SKM-1 treated with dmso at 0.1 percent for 144 hours (cell line): ENCODE data around the gene MYH9.

Source experiments
- DNase-seq: peaks from one replicate; lab custom pipeline; 2025; ENCODE audit not compliant: unreplicated experiment; lab: John Stamatoyannopoulos, UW

Gene MYH9

DNA sequence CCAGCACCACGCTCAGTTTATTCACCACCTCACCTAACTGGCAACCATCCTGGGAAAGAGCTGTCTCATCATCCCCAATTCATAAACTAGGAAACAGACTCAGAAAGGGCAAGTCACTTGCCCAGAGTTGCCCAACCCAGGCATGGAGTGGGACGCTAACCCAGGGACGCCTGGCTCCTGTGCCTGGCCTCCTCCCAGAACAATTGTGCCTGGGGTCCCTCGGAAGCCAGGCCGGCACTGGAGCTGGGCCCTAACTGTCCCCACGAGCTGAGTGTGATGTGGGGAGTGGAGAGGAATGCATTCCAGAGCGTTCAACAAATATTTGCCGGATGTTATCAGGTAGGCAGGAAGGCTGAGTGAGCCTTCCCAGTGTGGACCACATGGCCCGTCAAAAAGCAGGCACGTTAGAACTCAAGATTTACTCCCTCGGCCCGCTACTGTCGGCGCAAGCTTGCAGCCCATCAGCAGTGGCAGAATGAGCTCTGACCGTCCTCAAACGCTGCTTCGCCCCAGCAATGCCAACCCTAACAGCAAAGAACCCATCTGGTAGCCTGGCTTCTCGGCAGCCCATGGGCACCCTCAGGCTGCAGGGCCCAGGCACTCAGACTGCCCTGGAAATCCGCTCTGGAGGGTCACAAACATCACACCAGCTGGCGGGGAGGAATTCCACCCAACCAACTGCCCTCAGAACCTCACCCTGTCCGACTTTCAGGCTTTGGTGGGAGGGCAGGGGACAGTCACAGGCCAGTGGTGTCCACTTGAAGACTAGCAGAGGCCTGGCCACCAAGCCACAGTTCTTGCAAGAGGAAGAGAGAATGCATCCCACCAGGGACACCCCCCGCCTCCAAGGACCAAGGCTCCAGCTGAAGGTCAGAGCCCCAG, 35.6 kb downstream of the MYH9 start:
- no peak for DNase-seq

DNA sequence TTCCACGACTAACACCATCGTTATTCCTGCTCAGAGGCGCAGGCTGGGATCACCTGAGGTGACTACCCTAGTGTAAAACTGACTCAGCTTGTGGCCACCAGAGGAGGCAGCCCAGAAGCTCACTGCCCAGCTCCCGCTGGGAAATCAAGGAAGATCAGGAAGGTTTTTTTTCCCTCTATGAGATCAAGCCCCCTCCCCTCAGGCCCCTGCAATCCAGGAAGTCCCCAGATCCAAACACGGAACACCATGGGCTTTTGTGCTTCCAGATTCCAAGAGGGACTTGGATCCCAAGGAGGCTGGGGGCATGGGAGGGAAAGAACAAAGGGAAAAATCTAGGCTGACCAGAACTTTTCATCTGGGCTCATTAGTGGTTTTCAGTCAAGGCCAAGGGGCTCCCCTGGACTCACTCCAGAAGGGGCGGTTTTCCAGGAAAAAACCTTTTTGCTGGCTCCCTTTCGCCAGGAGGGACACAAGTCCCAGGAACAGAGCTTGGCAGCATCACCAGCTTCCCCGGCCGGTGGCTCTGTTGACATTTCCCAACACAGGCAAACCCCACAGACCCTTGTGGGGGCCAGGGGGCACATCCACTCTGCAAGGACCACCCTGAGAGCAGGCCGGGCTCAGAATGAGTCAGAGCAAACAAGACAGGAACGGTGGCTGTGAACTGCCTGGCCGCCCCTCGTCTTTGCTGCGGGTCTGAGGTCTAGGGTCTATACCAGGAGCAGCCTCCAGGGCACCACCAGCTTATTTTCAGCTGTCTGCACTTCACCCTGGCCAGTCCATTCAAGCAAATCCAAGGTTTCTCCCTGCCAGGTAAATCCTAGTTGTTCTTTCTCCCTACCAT, 36.8 kb downstream of the MYH9 start:
- DNase-seq = no peak

DNA sequence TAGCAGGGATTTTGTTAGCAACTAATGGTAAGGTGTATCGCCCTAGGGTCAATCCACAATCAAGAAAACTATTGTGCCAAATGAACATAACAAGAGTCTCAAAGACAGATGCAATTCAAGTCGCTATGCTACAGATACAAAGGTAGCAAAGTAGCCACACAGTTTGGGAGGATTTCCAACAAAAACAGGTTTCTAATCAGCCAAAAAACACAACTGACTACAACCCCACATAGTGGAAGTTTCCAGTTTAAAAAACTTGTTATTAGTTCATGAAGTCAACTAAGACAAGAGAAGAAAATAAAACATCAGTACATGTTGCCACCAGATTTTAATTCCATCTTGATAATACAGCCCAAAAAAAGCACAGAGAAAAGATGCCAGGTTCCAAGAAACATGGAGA, 38.0 kb downstream of the MYH9 start:
- no peak for DNase-seq

DNA sequence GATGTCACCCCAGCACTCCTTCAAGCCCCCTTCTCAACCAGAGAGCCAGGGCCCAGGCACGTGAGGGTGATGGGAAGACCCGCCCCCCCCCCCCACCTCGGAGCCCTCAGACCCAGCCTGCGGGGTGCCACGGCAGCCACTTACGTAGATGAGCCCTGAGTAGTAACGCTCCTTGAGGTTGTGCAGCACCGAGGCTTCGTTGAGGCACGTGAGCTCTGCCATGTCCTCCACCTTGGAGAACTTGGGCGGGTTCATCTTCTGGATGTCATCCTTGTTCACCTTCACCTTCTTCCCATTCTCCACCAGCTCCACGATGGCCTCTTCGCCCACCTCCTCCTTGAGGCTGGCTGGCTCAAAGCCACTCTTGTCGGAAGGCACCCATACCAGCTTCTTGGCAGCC, 39.0 kb downstream of the MYH9 start:
- DNase-seq = no peak

DNA sequence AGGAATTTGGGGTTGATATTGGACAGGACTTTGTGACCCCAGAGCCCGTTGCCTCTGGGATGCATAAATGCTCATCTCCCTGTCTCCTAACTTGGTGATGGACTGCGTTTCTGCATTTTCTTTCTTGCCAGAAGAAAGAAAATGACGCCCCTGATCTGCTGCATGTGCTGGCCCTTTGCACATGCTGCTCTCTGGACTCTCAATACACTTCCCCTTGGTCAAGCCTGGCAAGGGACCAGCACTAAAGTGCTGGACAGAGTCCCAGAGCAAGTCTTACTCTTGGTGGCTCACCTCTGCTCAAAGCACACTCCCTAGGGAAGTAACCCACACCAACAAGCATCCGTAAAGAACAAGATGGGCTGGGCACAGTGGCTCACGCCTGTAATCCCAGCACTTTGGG, 40.7 kb downstream of the MYH9 start:
- DNase-seq = no peak

DNA sequence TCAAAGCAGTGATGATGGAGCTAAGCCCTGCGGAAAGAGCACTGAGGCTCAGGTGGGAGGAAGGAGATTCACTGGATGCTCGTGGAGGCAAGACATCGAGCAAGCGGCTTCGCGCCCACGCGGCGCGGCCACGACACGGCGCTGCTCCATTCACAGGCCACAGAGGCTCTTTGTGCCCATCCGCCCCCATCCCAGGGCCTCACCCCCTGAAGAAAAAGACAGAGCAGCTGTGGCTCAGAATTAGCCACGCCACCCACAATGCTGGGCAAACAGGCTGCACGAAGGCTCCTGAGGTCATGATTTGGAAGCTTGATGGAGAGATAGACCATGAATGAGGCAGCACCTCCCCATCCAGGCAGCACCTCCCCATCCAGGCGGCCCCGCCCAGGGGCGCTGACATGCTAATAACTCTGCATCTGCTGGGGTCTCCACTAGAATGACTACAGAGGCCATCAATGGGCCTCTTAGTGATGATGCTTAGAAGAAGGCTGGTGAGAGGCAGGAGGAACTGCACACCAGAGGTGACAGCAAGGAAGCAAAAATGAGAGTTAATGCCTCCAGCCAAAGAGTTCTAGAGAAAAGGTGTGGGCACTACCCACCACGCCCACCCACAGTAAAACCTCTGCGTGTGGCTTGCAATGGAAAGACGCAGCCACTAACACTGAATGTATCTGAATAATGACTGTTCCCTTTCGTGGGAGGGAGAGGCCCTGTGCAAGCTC, 43.5 kb downstream of the MYH9 start:
- DNase-seq = no peak

DNA sequence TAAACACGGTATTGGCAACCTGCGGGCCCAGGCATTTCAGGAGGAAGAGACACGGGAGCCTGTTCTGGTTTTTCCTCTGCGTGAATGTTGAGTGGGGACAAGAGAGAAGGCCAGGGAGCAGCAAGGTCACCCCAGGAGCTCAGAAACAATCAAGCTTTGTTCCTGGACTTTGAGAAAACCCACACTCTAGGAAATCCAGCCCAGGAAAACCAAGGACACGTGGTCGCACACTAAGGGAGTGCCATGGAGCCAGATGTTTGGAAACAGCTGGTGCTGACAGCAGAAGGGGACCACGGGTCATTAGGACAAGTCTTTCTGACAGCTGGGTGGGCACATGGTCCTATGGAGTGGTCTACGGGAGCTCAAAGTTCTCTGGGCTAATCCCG, 44.1 kb downstream of the MYH9 start:
- no peak for DNase-seq

DNA sequence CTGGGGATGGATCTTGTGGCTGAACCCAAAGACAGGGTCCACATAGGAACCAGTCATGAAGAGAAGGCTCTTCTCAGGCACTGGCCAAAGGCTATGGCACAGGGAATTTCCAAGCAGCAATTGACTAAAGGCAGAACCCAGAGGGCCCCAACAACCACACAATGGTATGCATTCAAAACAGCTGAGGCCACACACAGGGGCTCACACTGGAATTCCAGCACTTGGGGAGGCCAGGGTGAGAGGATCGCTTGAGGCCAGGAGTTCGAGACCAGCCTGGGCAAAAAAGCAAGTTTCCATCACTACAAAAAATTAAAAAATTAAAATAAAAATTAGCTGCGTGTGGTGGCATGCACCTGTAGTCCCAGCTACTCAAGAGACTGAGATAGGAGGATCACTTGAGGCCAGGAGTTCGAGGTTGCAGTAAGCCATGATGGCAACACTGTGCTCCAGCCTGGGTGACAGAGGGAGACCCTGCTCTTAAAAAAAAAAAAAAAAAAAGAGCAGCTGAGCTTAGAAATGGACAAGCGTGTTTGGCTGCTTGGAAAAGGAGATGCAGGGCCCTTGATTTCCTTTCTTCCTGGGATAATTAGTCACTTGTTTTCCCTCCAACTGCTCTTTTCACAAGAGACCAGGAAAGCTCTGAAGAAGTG, 44.6 kb downstream of the MYH9 start:
- DNase-seq = no peak

DNA sequence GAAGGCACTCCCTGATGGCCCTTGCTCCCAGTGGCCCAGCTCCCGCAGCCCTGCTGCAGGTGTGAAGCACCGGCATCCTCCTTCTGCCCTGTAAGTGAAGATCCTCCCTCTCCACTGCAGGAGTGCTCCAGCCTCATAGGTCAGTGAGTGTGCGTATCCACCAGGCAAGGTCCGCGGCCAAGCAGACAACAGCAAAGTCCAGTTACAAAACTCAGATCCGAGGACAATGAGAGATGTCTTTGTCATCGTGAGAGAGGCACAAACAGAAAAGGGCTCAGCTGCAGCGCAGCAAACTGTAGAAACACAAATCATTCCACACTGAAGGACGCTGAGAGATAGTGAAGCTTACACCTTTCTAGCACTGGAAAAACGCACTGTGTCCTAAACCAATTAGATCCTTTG, 46.1 kb downstream of the MYH9 start:
- no peak for DNase-seq

DNA sequence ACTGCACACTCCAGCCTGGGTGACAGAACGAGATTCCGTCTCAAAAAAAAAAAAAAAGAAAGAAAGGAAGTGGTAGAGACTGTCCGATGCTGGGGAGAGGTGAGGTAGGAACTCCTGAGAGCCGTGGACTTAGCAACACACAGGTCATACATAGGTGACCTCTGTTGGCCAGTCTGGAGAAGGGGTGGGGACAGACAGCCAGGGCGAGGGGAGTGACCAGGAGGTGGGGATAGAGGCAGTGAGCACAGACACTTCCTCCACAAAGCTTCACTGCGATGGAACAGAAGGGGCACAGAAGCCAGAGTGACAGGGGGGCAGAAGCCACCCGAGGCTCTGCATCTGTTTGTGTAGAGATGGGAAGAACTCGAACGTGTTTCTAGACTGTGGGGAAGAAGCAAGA, 47.1 kb downstream of the MYH9 start:
- no peak for DNase-seq

DNA sequence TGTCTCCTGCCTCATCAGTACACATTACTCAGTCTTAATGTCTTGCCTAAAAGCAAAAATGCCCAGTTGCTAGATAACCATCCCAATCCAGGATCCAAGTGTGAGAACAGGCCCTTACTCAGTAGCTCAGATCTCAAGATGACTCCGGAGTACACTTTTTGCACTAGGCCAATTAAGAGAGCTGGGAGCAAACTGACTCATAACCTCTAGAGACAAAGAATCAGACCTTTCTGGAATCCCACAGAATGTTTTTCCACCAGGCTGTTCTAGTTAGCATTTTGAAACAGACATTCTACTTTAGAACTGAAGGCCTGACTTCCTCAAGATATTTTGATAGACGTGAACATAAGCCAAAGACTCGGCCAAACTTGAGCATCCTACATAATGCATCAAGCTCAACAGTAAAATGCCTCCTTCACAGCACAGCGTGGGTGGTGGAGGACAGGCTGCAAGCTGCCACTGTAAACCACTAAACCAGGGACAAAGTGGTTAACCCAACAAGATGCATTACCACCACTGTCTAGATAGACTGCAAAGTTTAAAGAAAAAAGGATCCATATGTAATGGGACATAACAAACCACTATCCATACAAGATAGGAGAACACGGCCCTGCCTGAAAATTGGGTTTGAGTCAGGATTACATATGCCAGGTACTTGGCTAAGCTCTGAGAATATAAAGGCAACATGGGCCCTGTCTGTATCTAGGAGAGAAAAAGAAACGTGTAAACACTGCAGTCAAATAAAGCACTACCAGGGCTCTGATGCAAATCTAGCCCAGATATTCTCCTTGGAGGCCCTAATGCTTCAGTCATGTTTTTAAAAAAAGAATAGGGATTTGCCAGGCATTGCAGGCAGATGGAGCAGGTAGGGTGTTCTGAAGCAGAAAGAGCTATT, 48.3 kb downstream of the MYH9 start:
- DNase-seq = no peak

DNA sequence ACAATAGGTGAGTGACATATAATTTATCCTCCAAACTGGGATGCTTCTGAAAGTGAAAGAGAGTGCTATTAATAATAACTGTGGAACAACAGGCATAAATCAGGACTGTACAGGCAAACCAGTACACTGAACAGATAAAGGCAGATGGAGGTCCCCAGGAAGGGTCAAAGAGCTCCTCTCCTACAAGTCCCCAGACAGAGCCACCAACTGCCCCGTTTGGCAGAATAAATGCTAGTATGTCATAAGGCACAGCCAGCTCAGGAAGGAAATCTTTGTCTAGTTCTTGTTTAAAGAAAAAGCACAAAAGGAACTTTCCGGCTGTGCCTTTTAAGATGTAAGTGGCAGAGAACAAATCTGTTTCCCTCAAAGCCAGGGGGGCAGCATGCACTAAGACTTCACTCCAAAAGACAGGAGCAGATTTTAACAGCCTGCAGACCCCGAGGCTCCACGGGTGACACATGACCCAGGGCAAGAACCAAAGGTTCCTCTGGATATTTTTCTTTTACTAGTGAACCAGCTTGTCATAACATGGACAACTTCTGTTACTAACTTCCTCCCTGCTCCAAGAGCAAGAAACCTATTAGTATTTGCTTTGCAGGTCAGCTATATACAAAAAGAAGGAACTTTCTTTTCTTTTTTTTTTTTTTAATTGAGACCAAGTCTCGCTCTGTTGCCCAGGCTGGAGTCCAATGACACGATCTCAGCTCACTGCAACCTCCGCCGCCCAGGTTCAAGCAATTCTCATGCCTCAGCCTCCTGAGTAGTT, 50.2 kb downstream of the MYH9 start:
- DNase-seq = no peak

DNA sequence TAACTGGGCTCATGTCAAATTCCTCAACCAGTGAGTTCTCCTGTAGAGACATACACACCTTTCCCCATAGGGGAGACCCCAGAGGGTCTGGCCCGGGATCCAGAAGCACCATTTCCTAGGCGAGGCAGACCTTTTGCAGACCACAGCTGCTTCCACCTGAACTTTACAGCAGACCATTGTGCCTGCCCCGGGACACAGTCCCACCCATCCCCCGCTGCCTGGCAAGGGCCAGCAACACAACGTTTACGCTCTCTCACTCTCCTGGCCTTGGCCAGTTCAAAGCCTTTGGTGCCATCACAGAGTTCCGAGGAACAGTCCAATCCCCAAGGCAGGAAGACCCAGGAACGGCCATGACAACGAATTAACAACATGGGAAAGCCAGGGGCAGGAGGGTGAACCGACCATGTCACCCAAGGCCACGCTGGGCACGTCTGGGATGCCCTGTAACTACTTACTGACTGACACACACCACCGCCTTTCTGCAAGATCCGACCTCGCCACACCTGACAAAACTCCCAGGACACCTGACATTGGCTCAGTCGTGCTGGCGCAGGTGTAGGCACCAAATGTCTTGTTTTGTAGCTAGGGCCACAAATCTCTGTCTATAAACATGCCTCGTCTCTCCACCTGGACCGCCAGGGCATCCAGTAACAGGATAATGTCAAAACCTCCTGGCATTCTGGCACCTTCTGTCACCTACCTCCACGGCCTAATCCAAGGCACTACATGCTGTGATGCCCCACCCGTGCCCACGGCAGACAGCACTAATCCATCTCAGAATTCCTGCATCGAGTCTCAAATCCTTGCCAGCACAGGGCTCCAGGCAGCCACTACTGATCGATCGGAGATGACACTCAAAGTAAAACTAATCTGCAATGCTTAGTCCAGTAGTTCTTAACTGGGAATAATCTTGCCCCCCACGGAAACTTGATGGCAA, 51.3 kb downstream of the MYH9 start:
- DNase-seq = no peak

DNA sequence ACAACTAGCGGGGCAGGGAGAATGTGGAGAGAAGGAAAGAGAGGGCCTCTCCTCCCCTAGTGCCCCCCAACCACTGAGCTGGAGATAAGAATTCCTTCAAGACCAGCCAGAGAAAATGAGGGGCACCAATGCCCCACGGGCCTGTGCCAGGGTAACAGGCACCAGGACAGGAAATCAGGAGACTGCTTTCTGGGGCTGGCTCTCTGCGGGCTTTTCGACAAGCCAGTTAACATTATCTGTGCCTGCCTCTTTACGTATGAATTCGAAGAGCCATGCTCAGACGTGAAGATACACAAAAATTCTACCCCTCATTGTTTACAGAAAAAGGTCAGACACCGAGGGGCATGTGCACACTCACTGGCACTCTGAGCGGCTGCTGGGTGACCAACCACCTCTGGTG, 52.1 kb downstream of the MYH9 start:
- no peak for DNase-seq

DNA sequence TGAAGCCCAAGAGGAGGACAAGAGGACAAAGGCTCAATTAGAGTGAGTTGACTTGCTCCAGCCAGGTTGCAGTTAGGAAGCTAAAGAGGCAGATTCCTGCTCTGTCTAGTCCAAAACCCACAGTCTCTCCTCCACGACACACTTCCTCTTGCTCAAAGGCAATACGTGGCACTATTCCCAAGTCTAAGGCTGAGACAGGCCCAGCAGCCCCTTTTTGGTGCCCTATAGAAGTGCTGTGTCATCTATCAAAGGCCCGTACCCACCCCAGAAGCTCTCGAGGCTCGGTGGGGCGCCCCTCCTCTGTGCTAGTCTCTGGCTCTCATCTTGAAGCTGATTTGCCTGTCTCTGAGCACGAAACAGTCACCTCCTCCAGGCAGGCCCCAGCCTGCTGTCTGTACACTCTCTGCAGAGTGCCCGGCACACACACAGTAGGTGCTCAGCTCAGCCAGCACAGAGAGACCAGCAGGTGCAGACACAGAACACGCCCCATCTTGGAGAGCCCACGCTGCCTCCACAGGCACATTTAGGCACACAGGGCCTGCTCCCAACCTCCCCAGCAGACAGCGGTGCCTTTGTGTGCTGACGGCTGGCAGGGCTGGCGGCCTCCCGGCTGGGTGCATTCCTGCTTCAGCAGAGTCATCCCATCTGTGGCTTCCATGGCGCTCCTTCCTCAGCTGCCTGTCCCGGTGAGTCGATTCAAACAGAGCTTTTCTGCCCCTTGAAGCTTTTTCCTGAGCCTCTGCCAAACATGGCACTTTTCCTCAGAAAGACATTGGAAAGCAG, 52.8 kb downstream of the MYH9 start:
- peak; percentile 16 for DNase-seq

DNA sequence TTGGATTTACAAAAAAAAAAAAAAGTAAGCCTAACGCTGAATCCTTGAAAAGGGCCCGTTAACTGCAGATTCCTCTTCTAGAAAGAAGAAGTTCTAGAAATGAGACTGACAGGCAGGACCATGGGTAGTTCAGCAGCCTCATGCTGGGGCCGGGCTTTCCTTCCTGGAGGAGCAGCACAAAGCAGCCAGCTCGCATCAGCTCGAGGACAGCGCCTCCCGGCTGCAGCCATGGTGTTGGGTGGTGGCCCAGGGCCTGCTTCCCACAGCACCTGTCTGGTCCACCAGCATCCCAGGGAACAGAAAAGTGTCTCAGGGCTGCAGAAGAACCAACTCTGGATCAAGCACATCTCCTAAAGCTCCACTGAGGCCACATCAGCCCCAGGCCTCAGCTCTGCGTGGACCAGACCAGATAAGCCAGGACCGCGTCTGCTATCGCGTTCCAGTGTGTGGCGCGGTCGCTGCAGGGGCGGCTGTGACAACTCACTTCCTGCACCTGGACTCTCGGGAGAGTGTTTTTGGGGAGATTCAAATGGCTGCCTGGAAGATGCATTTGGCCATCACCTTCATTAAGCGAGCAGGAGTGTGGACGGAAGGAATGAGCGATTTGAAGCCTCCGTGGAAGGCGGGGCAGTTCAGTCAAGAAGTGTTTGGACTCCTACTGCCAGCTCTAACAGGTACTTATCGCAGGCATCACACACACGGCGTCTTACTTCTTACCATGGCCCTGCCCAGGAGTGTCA, 53.5 kb downstream of the MYH9 start:
- DNase-seq = peak; percentile 22

DNA sequence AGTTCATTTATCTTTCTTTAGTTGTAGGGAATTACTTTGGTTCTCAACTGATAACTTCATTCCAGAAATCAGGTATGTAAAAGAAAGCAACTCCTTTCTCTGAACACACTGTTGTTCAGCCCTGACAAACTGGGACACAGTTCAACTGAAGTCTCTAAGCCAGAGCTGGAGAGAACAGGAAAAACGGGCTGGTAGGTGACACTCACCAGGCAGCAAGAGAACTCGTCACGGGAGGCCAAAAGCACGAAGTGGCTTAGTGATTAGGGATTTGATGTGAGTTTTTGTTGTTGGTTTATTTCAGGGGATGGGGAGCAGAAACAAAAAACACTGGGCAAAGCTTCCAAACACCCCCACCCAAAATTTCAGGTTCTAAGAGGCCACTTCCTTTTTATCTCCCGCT, 54.1 kb downstream of the MYH9 start:
- no peak for DNase-seq
